Measurements from ENCODE around the gene DIPK2A. TPM values are rescaled to one million over a fixed set of nuclear protein-coding genes. Genes with fewer than 3 reads are reported as not detected.

Gene DIPK2A, protein sequence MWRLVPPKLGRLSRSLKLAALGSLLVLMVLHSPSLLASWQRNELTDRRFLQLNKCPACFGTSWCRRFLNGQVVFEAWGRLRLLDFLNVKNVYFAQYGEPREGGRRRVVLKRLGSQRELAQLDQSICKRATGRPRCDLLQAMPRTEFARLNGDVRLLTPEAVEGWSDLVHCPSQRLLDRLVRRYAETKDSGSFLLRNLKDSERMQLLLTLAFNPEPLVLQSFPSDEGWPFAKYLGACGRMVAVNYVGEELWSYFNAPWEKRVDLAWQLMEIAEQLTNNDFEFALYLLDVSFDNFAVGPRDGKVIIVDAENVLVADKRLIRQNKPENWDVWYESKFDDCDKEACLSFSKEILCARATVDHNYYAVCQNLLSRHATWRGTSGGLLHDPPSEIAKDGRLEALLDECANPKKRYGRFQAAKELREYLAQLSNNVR
- total RNA-seq = 100 and 101 TPM in 2 replicates

DNA sequence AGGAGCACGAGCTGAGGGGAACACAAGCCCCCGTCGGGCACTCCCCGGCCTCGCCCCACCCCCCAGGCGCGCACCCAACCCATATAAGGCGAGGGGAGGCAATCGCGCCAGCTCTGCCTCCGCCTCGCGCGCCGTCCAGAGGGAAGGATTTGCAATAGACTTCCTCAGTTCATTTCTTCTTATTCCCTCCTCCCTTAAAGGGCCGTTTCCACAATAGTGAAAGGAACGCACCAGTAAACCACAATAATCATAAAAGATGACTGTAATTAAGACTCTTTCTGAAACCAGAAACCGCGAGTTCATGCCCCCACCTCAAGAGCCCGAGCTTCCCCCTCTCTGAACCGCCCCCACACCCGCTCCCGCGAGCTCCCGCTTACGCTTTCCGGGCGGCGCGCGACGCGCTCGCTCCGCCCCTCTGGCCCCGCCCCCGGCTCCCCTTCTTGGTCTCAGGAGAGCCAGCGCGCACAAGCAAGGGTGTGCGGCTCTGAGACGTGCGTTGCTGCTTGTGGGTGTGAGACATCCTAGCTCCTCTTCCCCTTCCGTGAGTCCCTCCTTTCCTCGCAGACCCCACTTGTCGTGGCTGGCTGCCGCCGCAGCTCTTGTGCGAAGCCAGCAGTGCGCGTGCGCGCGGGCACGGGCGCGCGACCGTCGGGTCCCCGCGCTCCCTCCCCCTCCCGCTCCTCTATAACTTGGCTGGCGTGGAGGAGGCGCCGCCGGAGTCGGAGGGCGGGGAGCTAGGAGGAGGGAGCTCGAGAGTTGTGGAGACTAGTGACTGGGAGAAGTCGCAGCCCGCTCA, at the start of gene DIPK2A:
TSS of gene DIPK2A (plus strand) at position 465 of the 796 bp plus-strand sequence. CDS start 510 bp downstream, outside the sequence.

Other genes starting within 250 kb of the DIPK2A start
- gene SLC9A9, start 123.4 kb upstream of the DIPK2A start, total RNA-seq = 2.4 and 6.6 TPM in 2 replicates